ENCODE data around the gene DCANP1.

DCANP1 gene

GRCh38 chr5:135433681-135434426 is 13.3 kb downstream of the DCANP1 start:
- peak; percentile 43 for DNase-seq

DNA sequence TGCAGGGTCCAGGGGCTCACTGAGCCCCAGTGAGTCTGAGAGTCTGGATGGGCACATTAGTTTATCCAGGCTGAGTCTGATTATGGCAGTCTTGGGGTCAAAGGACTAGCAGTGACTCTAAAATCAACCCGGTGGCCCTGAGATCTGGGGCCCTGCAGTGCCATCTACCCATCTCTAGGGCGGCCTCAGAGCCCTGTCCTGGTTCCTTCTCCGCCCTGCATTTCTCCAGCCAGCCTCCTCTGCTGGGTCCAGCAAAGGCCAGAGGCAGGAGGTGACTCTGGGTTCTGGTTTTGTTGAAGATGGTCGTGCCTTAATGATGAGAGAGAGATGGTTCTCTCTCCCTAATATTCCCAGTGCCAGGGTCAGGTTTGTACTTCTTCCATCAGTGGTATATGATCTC is 15.0 kb downstream of the DCANP1 start:
- DNase-seq = no peak
- in situ Hi-C loops (cut with MboI; ENCODE audit: low pct_unique_long_range_greater_than_20kb, low sequenced_read_pairs) = no loop called here

More at GRCh38 chr5:135433681-135434426, 13.3 kb downstream of the DCANP1 start:
- in situ Hi-C loops (cut with MboI; ENCODE audit: low pct_unique_long_range_greater_than_20kb, low sequenced_read_pairs) = no loop called here

- in situ Hi-C loops (cut with MboI; ENCODE audit: low pct_unique_long_range_greater_than_20kb, low sequenced_read_pairs) = no loop called here
- DNase-seq = no peak
These were observed 17.1 kb downstream of the DCANP1 start for GRCh38 chr5:135430135-135430437.

- in situ Hi-C loops (cut with MboI; ENCODE audit: low pct_unique_long_range_greater_than_20kb, low sequenced_read_pairs) = no loop called here
These were observed 17.6 kb downstream of the DCANP1 start for GRCh38 chr5:135429301-135430134.

GRCh38 chr5:135428586-135428985 is 18.6 kb downstream of the DCANP1 start:
- no peak for DNase-seq
- in situ Hi-C loops (cut with MboI; ENCODE audit: low pct_unique_long_range_greater_than_20kb, low sequenced_read_pairs) = no loop called here

More at GRCh38 chr5:135429301-135430134, 17.6 kb downstream of the DCANP1 start:
- DNase-seq = no peak

- peak; percentile 85 for DNase-seq
- in situ Hi-C loops (cut with MboI; ENCODE audit: low pct_unique_long_range_greater_than_20kb, low sequenced_read_pairs) = no loop called here
These were observed 20.8 kb downstream of the DCANP1 start for GRCh38 chr5:135426102-135427082.

GRCh38 chr5:135425641-135426040 is 21.5 kb downstream of the DCANP1 start:
- DNase-seq = peak; percentile 86
- in situ Hi-C loops (cut with MboI; ENCODE audit: low pct_unique_long_range_greater_than_20kb, low sequenced_read_pairs) = no loop called here

DNA sequence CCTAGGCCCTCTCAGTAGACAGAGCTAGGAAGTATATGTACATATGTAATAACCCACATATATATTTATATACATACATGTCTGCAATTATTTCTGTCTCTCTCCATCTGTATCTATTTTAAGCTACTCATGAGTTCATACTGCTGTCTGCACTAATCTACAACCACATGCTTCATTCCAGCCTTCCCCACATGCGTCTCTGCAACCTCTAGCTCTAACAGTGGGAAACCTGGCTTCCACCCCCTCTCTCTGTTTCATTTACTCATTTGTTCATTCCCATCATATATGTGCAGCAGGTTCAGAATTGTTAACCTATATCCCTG is 23.3 kb downstream of the DCANP1 start:
- DNase-seq = no peak
- in situ Hi-C loops (cut with MboI; ENCODE audit: low pct_unique_long_range_greater_than_20kb, low sequenced_read_pairs) = no loop called here

DNA sequence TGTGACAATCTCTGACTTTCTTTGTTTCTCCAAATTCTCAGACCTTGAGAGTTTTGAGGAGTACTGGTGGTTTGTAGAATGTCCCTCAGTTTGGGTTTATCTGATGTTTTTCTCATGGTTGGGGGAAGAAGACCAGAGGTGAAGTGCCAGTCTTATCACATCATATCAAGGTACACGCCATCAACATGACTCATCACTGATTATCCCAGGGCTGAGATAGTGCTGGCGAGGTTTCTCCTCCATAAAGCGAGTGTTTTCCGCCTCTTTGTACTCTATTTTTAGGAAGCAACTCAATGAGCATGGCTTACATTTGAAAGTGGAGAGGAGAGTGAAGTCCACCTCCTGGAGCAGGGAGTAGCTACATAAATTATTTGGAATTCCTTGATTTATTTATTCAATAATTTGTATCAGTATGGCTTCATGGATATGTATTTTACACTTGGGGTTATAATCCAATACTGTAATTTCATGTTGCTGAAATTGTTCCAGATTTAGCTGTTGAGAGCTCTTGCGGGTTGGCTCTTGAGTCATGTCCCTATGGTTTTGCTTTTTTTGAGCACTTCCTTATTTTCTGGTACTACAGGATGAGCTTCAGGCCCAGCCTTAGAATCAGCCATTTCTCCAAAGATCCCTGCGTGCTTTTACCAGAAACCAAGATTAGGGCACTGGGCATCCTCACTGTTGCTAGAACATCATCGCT is 23.9 kb downstream of the DCANP1 start:
- DNase-seq = peak; percentile 82
- in situ Hi-C loops (cut with MboI; ENCODE audit: low pct_unique_long_range_greater_than_20kb, low sequenced_read_pairs) = no loop called here

DNA sequence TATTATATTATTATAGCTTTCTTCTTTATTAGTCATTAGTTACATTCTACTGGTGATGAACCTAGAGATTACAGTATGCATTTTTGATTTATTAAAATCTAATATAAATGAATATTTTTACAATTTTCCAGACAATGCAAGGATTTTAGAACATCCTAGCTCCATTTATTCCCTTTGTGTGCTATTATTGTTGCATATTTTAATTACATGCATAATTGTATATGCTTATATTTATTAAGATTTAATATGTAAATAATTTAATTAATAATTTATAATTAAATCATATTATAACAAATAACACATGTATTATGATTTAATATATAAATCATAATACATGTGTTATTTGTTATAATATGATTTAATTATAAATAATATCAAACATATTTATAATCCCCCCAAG is 24.7 kb downstream of the DCANP1 start:
- DNase-seq = no peak
- in situ Hi-C loops (cut with MboI; ENCODE audit: low pct_unique_long_range_greater_than_20kb, low sequenced_read_pairs) = no loop called here

DNA sequence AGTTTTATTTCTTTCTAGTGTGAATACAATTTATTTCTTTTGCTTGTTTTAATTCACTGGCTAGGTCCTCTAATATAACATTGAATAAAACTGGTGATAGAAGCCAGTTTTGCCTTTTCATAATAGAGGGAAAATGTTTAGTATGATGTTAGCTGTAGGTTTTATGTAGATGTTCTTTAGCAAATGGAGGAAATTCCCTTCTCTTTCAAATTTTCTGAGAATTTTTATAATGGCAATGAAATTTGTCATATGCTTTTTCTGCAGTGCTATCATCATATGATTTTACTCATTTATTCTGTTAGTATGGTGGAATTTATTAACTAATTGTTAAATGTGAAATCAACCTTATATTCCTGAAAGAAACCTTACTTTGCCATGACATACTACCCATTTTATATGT is 30.1 kb downstream of the DCANP1 start:
- in situ Hi-C loops (cut with MboI; ENCODE audit: low pct_unique_long_range_greater_than_20kb, low sequenced_read_pairs) = no loop called here
- no peak for DNase-seq

GRCh38 chr5:135405082-135405481 is 42.1 kb downstream of the DCANP1 start:
- DNase-seq = no peak
- in situ Hi-C loops (cut with MboI; ENCODE audit: low pct_unique_long_range_greater_than_20kb, low sequenced_read_pairs) = no loop called here

GRCh38 chr5:135402031-135402430 is 45.1 kb downstream of the DCANP1 start:
- DNase-seq = no peak
- in situ Hi-C loops (cut with MboI; ENCODE audit: low pct_unique_long_range_greater_than_20kb, low sequenced_read_pairs) = no loop called here

- in situ Hi-C loops (cut with MboI; ENCODE audit: low pct_unique_long_range_greater_than_20kb, low sequenced_read_pairs) = no loop called here
- DNase-seq = no peak
These were observed 46.3 kb downstream of the DCANP1 start for GRCh38 chr5:135400866-135401265.

- in situ Hi-C loops (cut with MboI; ENCODE audit: low pct_unique_long_range_greater_than_20kb, low sequenced_read_pairs) = no loop called here
- no peak for DNase-seq
These were observed 47.2 kb downstream of the DCANP1 start for GRCh38 chr5:135399794-135400542.

GRCh38 chr5:135398855-135399793 is 48.0 kb downstream of the DCANP1 start, which contains the start of gene MACROH2A1:
MACROH2A1 (minus strand) TSS chr5:135399231; CDS start chr5:135389093, 10,138 bp downstream.
- in situ Hi-C loops (cut with MboI; ENCODE audit: low pct_unique_long_range_greater_than_20kb, low sequenced_read_pairs) = no loop called here
- DNase-seq = peak; percentile 69

- peak; percentile 40 for DNase-seq
These were observed 48.8 kb downstream of the DCANP1 start for GRCh38 chr5:135398160-135398854.

More at GRCh38 chr5:135398160-135398854, 48.8 kb downstream of the DCANP1 start:
- in situ Hi-C loops (cut with MboI; ENCODE audit: low pct_unique_long_range_greater_than_20kb, low sequenced_read_pairs) = no loop called here
